ENCODE measurements around the gene CLCN6.

DNA sequence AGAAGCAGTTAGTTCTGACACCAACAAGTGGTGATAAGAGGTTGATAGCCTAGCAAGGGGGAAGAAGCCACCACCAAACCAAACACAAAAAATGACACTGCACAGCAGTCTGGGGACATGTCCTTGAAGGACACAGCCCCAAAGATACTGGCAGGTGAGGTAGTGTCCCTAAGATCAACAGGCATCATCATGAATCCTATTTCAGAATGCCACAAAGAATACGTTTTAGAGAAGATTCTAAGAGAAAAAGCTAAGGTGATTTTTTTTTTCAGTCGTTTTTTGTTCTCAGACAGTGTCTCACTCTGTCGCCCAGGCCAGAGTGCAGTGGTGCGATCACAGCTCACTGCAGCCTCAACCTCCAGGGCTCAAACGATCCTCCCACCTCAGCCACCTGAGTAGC is 19.8 kb upstream of the CLCN6 start:
- TF ChIP-seq, protein P1, sequence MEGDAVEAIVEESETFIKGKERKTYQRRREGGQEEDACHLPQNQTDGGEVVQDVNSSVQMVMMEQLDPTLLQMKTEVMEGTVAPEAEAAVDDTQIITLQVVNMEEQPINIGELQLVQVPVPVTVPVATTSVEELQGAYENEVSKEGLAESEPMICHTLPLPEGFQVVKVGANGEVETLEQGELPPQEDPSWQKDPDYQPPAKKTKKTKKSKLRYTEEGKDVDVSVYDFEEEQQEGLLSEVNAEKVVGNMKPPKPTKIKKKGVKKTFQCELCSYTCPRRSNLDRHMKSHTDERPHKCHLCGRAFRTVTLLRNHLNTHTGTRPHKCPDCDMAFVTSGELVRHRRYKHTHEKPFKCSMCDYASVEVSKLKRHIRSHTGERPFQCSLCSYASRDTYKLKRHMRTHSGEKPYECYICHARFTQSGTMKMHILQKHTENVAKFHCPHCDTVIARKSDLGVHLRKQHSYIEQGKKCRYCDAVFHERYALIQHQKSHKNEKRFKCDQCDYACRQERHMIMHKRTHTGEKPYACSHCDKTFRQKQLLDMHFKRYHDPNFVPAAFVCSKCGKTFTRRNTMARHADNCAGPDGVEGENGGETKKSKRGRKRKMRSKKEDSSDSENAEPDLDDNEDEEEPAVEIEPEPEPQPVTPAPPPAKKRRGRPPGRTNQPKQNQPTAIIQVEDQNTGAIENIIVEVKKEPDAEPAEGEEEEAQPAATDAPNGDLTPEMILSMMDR (IDR thresholded peaks at IDR 0.05; ENCODE audit: low read depth, low read length), result no peak
- TF ChIP-seq EZH2phosphoT487 (IDR thresholded peaks at IDR 0.05; ENCODE audit: low read depth), result no peak
